GM18505 (cell line): ENCODE results near the gene FGF19.

ENCODE experiments used
- ATAC-seq: cut with Tn5 transposase; IDR thresholded peaks from one replicate; pipeline ENCODE4 v1.9.1; 2021; ENCODE audit not compliant: unreplicated experiment
- POLR2A ChIP-seq: IDR thresholded peaks from 4 replicates; pipeline ENCODE4 v1.6.1; 2011; ENCODE audit warnings: borderline replicate concordance; ENCODE audit not compliant: insufficient read depth, insufficient read length; ENCODE audit errors: extremely low read depth

The FGF19 gene, protein sequence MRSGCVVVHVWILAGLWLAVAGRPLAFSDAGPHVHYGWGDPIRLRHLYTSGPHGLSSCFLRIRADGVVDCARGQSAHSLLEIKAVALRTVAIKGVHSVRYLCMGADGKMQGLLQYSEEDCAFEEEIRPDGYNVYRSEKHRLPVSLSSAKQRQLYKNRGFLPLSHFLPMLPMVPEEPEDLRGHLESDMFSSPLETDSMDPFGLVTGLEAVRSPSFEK

DNA sequence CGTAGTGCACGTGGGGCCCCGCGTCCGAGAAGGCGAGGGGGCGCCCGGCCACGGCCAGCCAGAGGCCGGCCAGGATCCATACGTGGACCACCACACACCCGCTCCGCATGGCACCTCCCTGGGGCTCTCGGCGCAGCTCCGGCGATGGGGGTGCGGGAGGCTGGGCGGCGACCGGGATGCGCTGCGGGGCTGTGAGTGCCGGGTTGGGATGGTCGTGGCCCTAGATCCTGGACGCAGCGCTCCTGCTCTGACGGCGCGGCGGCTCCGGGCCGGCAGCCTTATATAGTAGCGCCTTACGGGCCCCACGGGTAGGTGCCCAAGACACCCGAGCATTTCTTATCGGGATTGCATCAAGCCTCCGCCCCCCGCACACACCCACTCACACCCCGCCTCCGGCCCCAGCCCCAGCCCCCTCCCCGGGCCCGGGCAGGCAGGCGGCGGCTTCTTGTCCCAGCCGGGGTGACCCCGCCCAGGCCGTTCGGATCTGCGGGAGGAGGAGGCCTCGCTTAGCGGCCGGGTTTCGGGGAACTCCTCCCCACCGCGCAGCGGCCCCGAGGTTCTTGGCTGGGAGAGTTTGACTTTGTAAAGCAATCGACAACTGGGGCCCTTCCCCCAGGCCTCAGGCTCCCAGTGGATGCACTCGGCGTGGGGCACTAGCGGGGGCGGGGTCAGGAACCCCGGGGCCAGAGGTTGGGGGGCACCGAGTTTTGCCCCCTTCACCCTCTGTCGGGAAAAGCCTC lies at the start of gene FGF19:
FGF19 (minus strand) TSS at position 255 of the 740 bp plus-strand sequence; CDS start at position 109, 146 bp downstream.
- no peak for TF ChIP-seq POLR2A
- ATAC-seq: no peak

DNA sequence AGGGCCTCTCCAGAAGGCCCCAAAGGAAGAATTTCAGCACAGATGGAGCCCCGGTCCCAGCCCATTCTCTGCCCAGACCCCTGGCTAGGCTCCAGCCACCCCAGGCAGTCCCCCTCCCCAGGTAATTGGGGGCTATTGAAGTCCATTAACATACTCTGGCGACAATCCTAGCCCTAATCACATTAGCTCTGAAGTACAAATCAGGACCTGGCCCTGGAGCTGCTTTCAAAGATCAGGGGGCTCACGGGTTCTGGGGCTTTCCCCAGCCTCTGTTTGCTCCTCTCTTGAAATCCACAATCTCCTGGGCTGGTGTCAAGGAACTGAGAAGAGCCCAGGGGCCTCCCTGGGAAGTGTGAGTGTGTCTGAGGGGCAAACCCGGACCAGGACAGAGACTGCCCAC lies 49.1 kb upstream of the FGF19 start:
- TF ChIP-seq POLR2A: no peak
- no peak for ATAC-seq

DNA sequence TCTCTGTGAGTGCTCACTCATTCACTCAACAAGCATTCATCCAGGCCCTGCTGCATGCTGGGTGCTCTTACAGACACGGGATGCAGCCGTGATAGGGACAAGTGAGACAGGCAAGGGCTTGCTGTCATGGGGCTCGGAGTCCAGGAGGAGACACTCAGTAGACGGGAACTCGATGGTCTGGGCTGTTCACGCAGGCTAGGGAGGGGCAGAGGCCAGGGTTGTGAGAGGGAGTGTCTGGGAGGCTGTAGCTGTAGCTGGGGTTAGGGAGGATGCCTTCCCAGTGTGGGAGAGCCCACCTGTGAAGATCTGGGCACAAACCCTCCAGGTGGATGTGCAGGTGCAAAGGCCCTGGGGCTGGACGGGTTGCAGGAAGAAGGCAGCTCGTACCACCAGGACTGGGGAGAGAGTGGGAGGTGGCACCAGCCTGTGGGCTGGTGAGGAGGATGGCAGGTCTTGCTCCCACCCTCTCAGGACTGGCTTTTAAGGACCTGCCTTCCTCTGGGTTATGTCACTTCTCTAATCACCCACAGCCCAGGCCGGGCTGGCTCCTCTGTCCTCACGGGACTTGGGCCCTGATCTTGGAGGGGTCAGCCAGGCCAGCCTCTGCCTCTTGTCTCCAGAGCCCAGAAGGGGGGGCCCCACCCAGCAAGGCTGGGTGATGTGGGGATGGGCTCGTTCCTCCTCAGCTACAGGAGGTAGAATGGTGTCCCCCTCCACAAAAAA lies 47.2 kb upstream of the FGF19 start:
- no peak for ATAC-seq
- TF ChIP-seq POLR2A: no peak

DNA sequence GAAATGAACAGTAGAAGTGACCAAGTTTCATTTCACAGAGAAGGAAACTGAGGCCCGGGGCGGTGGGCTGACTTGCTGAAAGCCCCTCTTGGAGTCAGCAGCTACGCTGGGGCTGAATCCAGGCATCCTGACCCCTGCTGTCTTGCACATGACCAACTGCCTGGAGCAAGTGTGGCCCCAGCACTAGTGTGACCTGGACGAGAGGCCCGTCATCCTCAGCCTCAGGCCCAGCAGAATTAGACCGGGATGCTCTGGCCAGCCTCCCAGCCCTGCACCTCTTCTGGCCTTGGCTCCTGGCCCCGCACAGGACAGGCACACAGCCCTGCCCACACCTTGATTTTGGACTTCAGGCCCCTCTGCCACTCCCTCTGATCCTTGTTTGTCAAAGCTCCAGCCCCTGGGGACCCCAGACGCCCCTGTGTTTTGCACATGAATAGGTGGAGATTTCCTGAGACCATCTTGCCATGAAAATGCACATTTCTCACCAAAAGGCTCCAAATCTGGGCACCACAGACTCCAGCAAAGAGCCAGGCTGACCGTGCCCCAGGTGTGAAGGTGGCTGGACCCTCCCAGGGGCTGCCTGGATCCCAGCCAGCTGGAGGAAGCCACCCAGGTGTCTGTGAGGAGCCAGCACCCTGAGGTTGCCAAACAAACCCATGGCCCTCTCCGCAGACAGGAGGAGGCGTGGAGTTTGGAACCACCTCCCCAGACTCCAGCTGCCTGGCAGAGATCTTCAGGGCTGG lies 46.5 kb upstream of the FGF19 start:
- no peak for TF ChIP-seq POLR2A
- ATAC-seq: no peak

DNA sequence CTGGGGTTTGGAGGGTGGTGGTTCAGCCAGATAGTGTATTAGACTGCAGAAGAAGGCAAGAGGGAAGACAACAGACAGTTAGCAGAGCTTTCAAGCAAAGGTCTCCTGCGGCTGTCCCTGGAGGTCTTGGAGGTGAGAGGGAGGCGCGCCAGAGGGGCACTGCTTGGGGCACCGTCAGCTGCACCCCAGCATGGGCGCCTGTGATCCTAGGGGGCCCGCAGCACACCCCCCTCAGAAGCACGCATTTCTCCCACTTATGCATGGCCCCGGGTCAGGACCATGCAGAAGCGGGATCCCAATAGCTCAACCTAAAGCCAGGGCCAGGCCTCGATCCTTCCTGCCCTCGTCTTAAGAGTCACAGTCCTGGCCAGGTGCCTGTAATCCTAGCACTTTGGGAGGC lies 44.8 kb upstream of the FGF19 start:
- no peak for ATAC-seq
- TF ChIP-seq POLR2A: no peak

DNA sequence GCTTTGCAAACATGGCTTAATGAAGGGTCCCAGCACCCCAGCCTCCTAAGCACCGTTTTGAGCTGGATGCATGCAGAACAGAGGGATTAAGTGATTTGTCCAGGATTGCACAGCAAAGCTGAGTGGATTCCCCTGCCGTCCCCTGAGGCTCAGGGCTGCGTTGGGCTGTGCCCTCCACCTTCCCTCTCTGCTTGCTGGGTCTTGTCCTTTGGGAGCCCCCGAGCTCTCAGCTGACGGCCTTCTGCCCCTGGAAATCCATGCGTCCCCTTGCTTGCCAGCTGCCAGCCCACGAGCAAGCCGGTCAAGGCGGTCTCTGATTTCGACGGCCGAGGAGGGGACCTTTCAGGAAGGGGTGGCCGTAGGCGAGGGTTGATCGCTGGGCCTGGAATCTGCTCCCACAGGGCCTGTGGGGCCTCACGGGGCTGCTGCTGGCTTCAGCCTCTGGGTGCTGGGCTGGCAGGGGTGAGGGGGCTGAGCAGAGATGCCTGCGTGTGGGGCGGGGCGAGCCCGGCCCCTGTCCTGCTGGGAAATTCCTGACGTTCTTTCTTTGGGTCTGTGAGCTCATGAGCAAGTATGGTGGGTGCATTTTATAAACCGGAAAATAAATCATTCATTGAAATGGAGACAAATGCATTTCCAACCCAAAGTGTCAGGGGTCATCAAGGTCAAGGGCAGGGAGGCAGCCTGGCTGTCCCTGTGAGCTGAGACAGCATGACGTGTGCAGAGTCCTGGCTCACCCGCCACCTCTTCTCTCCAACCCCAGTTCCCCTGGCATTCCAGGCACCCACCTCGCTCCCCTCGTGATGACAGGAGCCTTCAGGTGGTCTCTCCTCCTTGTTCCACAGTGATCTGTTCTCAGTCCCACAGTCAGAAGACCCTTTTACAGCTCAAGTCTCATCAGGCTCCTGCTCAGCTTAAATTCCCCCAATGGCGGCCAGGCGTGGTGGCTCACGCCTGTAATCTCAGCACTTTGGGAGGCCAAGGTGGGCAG lies 43.2 kb upstream of the FGF19 start:
- no peak for ATAC-seq
- no peak for TF ChIP-seq POLR2A

DNA sequence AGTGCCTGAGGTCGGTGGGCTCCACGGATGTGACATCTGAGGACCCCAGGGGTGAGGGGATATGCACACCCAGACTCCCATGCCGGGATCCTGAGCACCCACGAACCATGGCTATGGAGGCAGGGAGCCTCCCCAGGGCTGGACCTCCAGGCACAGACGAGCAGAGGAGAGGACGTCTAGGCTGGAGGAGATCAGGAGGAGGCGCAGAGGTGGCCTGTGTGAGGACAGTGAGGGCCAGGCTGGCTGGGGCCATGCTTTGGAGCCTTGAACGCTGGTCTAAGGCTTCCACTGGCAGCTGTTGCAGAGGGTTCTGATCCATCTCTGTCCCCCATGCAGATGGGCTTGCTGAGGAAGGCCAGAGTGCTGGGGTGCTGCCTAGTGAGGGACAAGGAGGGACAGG lies 42.3 kb upstream of the FGF19 start:
- ATAC-seq: no peak

DNA sequence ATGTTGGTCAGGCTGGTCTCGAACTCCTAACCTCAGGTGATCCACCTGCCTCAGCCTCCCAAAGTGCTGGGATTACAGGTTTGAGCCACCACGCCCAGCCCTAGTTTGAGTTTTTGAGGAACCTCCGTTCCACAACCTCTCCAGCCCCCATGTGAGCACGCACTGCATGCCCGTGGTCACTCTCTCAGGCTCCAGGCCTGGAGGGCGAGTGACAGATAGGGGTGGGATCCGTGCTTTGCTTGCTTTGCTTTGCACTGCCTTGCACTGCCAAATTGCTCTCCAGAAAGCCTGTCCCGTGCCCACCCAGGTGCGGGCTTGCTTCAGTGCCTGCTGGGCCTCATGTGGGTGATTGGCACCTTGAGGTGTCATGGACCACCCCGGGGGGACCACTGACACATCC lies 41.4 kb upstream of the FGF19 start:
- no peak for TF ChIP-seq POLR2A
- ATAC-seq: no peak

More for the DNA sequence above, 42.3 kb upstream of the FGF19 start:
- TF ChIP-seq POLR2A: no peak

- ATAC-seq: no peak
- TF ChIP-seq POLR2A: no peak
Measured at GRCh38 chr11:69744435-69744834, 40.6 kb upstream of the FGF19 start.

- no peak for ATAC-seq
- TF ChIP-seq POLR2A: no peak
Measured at GRCh38 chr11:69734841-69735240, 31.0 kb upstream of the FGF19 start.

- ATAC-seq: no peak
- no peak for TF ChIP-seq POLR2A
Measured at GRCh38 chr11:69734367-69734766, 30.5 kb upstream of the FGF19 start.

- no peak for TF ChIP-seq POLR2A
- no peak for ATAC-seq
Measured at GRCh38 chr11:69732910-69733309, 29.1 kb upstream of the FGF19 start.
